ENCODE measurements around the gene RXRA. TPM values are rescaled to one million over a fixed set of nuclear protein-coding genes. Genes with fewer than 3 reads are reported as not detected.

The RXRA gene
- total and polyA plus RNA-seq, 2 of the 13 experiments (the other 11 are each of a cell fraction or from before 2014, with no cell fraction given) = 18.9 to 29.2 TPM

DNA sequence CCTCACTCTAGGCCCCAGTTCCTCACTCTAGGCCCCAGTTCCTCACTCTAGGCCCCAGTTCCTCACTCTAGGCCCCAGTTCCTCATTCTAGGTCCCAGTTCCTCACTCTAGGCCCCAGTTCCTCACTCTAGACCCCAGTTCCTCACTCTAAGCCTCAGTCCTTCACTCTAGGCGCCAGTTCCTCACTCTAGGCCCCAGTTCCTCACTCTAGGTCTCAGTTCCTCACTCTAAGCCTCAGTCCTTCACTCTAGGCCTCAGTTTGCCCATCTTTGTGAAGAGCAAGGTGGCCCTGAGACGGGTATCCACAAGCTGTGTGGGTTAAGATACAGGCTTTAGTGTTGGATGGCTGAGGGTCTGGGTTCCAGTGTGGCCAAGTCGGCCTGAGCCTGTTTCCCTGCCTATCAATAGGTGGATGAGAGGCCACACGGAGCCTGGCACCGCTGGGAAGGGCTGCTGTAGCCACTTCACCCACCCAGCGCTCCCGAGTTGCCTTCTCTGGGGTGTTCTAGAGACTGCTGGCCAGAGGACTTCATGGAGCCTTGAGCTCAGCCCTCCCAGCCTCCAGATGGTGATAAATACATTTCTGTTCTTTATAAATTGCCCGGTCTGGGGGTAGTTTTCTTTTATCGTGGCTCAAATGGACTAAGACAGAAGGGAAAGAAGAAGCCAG lies 150.2 kb downstream of the RXRA start:
- Histone ChIP-seq H3K9ac (ENCODE audit: insufficient read depth, low read depth, low read length) (no peak overlapping the region), H3K36me3 (replicated peaks in 1 of 2; ENCODE audit: control insufficient read depth in 1 of 2, insufficient read depth in 2 of 2, low read length in 2 of 2) (no peaks in the 10 kb centered on the region), H3K27ac (ENCODE audit: extremely low read length, insufficient read depth, low read length) (no peak overlapping the region), H3K9me3 (ENCODE audit: low read length) (no peaks in the 10 kb centered on the region), H4K20me1 (ENCODE audit: insufficient read depth, low read length) (no peaks in the 10 kb centered on the region), H3K27me3 (ENCODE audit: control insufficient read depth in 1 of 2, insufficient read depth in 2 of 2, low read length in 2 of 2) (peaks cover 6 to 54% of the 10 kb centered on the region in 2 experiments; a peak in 3 of 5 replicates), H3K4me3 (replicated peaks in 1 of 3; ENCODE audit: insufficient read depth in 1 of 3, low read depth in 2 of 3, low read length in 3 of 3) (no peak overlapping the region), H3K4me2 (ENCODE audit: low read depth, low read length) (no peak overlapping the region), H3K79me2 (ENCODE audit: insufficient read depth, low read length) (no peaks in the 10 kb centered on the region), H2AFZ (ENCODE audit: low read length) (no peak overlapping the region), H3K4me1 (ENCODE audit: insufficient read depth, low read length) (no peaks in the 10 kb centered on the region)
- DNase-seq (ENCODE audit: low spot score) (no peak), ATAC-seq (no peak), FAIRE-seq (no peak)
- intact Hi-C loops (cut with micrococcal nuclease; ENCODE audit: unreplicated experiment) = no loop called here
- CTCF ChIA-PET (ENCODE audit: low intra/inter-chr PET ratio, low total read pairs) = no interaction called here
- POLR2A ChIA-PET = no interaction called here
- TF ChIP-seq, protein P1, sequence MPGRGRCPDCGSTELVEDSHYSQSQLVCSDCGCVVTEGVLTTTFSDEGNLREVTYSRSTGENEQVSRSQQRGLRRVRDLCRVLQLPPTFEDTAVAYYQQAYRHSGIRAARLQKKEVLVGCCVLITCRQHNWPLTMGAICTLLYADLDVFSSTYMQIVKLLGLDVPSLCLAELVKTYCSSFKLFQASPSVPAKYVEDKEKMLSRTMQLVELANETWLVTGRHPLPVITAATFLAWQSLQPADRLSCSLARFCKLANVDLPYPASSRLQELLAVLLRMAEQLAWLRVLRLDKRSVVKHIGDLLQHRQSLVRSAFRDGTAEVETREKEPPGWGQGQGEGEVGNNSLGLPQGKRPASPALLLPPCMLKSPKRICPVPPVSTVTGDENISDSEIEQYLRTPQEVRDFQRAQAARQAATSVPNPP (CRISPR knock-in tag; IDR thresholded peaks at IDR 0.05) = no peak
- TF ChIP-seq MIER3 (CRISPR knock-in tag; IDR thresholded peaks at IDR 0.05; ENCODE audit: borderline replicate concordance) (no peak), REL (CRISPR knock-in tag; conservative IDR thresholded peaks at IDR 0.05) (no peak), TCF12 (IDR thresholded peaks at IDR 0.05) (no peak), TCF12 (CRISPR knock-in tag; IDR thresholded peaks at IDR 0.05) (no peak)
- in situ Hi-C loops (cut with HindIII; ENCODE audit: extremely low pct_ligation_motif_present, low pct_unique_long_range_greater_than_20kb) = no loop called here
- WGBS (ENCODE audit: low lambda C conversion rate) = 38% methylated on average over 4 of the region's 9 CpGs
- no TSS peak for BruUV-seq (replicated peaks)

DNA sequence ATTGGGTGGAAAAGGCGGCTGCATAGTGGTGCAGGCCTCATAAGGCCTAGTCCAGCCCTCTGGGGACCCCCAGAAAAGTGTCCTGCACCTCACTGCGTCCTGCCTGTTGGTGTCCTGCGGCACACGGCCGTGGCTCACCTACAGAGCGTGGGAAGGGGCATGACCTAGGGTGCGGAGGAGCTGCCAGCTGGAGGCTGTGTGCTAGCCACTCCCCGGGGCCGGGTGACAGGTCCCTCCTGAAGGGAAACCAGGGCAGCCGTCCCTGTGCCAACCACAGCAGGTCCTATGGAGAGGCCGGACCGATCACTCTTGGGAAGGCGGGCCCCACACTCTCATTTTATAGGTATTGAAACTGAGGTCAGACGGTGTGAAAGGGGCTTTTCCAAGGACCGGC lies 150.7 kb downstream of the RXRA start:
- no peak for ATAC-seq
- intact Hi-C loops (cut with micrococcal nuclease; ENCODE audit: unreplicated experiment) = no loop called here
- POLR2A ChIA-PET = no interaction called here
- TF ChIP-seq, protein P2, sequence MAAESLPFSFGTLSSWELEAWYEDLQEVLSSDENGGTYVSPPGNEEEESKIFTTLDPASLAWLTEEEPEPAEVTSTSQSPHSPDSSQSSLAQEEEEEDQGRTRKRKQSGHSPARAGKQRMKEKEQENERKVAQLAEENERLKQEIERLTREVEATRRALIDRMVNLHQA (CRISPR knock-in tag; IDR thresholded peaks at IDR 0.05) = no peak
- TF ChIP-seq, protein P3, sequence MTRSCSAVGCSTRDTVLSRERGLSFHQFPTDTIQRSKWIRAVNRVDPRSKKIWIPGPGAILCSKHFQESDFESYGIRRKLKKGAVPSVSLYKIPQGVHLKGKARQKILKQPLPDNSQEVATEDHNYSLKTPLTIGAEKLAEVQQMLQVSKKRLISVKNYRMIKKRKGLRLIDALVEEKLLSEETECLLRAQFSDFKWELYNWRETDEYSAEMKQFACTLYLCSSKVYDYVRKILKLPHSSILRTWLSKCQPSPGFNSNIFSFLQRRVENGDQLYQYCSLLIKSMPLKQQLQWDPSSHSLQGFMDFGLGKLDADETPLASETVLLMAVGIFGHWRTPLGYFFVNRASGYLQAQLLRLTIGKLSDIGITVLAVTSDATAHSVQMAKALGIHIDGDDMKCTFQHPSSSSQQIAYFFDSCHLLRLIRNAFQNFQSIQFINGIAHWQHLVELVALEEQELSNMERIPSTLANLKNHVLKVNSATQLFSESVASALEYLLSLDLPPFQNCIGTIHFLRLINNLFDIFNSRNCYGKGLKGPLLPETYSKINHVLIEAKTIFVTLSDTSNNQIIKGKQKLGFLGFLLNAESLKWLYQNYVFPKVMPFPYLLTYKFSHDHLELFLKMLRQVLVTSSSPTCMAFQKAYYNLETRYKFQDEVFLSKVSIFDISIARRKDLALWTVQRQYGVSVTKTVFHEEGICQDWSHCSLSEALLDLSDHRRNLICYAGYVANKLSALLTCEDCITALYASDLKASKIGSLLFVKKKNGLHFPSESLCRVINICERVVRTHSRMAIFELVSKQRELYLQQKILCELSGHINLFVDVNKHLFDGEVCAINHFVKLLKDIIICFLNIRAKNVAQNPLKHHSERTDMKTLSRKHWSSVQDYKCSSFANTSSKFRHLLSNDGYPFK (CRISPR knock-in tag; IDR thresholded peaks at IDR 0.05; ENCODE audit: borderline replicate concordance) = no peak
- TF ChIP-seq, protein P4, sequence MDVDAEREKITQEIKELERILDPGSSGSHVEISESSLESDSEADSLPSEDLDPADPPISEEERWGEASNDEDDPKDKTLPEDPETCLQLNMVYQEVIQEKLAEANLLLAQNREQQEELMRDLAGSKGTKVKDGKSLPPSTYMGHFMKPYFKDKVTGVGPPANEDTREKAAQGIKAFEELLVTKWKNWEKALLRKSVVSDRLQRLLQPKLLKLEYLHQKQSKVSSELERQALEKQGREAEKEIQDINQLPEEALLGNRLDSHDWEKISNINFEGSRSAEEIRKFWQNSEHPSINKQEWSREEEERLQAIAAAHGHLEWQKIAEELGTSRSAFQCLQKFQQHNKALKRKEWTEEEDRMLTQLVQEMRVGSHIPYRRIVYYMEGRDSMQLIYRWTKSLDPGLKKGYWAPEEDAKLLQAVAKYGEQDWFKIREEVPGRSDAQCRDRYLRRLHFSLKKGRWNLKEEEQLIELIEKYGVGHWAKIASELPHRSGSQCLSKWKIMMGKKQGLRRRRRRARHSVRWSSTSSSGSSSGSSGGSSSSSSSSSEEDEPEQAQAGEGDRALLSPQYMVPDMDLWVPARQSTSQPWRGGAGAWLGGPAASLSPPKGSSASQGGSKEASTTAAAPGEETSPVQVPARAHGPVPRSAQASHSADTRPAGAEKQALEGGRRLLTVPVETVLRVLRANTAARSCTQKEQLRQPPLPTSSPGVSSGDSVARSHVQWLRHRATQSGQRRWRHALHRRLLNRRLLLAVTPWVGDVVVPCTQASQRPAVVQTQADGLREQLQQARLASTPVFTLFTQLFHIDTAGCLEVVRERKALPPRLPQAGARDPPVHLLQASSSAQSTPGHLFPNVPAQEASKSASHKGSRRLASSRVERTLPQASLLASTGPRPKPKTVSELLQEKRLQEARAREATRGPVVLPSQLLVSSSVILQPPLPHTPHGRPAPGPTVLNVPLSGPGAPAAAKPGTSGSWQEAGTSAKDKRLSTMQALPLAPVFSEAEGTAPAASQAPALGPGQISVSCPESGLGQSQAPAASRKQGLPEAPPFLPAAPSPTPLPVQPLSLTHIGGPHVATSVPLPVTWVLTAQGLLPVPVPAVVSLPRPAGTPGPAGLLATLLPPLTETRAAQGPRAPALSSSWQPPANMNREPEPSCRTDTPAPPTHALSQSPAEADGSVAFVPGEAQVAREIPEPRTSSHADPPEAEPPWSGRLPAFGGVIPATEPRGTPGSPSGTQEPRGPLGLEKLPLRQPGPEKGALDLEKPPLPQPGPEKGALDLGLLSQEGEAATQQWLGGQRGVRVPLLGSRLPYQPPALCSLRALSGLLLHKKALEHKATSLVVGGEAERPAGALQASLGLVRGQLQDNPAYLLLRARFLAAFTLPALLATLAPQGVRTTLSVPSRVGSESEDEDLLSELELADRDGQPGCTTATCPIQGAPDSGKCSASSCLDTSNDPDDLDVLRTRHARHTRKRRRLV (CRISPR knock-in tag; IDR thresholded peaks at IDR 0.05) = no peak

More for the DNA sequence above, 150.7 kb downstream of the RXRA start:
- in situ Hi-C loops (cut with HindIII; ENCODE audit: extremely low pct_ligation_motif_present, low pct_unique_long_range_greater_than_20kb) = no loop called here
- Histone ChIP-seq H3K27ac (ENCODE audit: extremely low read length, insufficient read depth, low read length) (no peak overlapping the region), H3K4me1 (ENCODE audit: insufficient read depth, low read length) (no peaks in the 10 kb centered on the region), H3K79me2 (ENCODE audit: insufficient read depth, low read length) (no peaks in the 10 kb centered on the region), H3K4me2 (ENCODE audit: low read depth, low read length) (no peak overlapping the region), H3K27me3 (ENCODE audit: control insufficient read depth in 1 of 2, insufficient read depth in 2 of 2, low read length in 2 of 2) (peaks cover 6 to 60% of the 10 kb centered on the region in 2 experiments; a peak in 3 of 5 replicates), H3K9ac (ENCODE audit: insufficient read depth, low read depth, low read length) (no peak overlapping the region), H3K9me3 (ENCODE audit: low read length) (no peaks in the 10 kb centered on the region), H2AFZ (ENCODE audit: low read length) (no peak overlapping the region), H4K20me1 (ENCODE audit: insufficient read depth, low read length) (no peaks in the 10 kb centered on the region), H3K36me3 (replicated peaks in 1 of 2; ENCODE audit: control insufficient read depth in 1 of 2, insufficient read depth in 2 of 2, low read length in 2 of 2) (no peaks in the 10 kb centered on the region), H3K4me3 (replicated peaks in 1 of 3; ENCODE audit: insufficient read depth in 1 of 3, low read depth in 2 of 3, low read length in 3 of 3) (no peak overlapping the region)
- no TSS peak for BruUV-seq (replicated peaks)
- CTCF ChIA-PET (ENCODE audit: low intra/inter-chr PET ratio, low total read pairs) = no interaction called here
- DNase-seq (ENCODE audit: low spot score) = no peak
- 34% methylated on average over 9 of the region's 15 CpGs for WGBS (ENCODE audit: low lambda C conversion rate)
- no peak for FAIRE-seq
